Measurements from ENCODE around the gene ARPC1B.

- no peak for TF ChIP-seq CTCF (IDR thresholded peaks at IDR 0.05; ENCODE audit: insufficient read depth, low read depth, low read length)
- TF ChIP-seq EZH2 (IDR thresholded peaks at IDR 0.05; ENCODE audit: insufficient read depth, low read length), result no peak
Observed at GRCh38 chr7:99420213-99420612, 45.7 kb downstream of the ARPC1B start.
